ENCODE data around the gene GRM4.

Gene GRM4

GRCh38 chr6:34082864-34083626 is 62.8 kb downstream of the GRM4 start:
- DNase-seq = no peak

GRCh38 chr6:34082348-34082747 is 63.5 kb downstream of the GRM4 start:
- DNase-seq = no peak

GRCh38 chr6:34080357-34080756 is 65.5 kb downstream of the GRM4 start:
- no peak for DNase-seq

- no peak for DNase-seq
Measured at GRCh38 chr6:34079899-34080298, 66.0 kb downstream of the GRM4 start.

GRCh38 chr6:34075906-34076305 is 70.0 kb downstream of the GRM4 start:
- DNase-seq = no peak

- DNase-seq = no peak
Measured at GRCh38 chr6:34074064-34074742, 71.7 kb downstream of the GRM4 start.

GRCh38 chr6:34073540-34073939 is 72.3 kb downstream of the GRM4 start:
- no peak for DNase-seq

- DNase-seq = no peak
Measured at GRCh38 chr6:34072727-34073126, 73.2 kb downstream of the GRM4 start.

GRCh38 chr6:34071884-34072379 is 74.0 kb downstream of the GRM4 start:
- no peak for DNase-seq

GRCh38 chr6:34071136-34071883 is 74.6 kb downstream of the GRM4 start:
- DNase-seq = no peak

GRCh38 chr6:34070315-34071135 is 75.4 kb downstream of the GRM4 start:
- DNase-seq = no peak

GRCh38 chr6:34068462-34069044 is 77.3 kb downstream of the GRM4 start:
- no peak for DNase-seq

- no peak for DNase-seq
Measured at GRCh38 chr6:34067814-34068213, 78.1 kb downstream of the GRM4 start.

- no peak for DNase-seq
Measured at GRCh38 chr6:34066772-34067770, 78.8 kb downstream of the GRM4 start.

- peak in 2 of 3 donors; percentile 16 to 33 for DNase-seq
Measured at GRCh38 chr6:34066218-34066571, 79.7 kb downstream of the GRM4 start.

GRCh38 chr6:34065466-34066217 is 80.2 kb downstream of the GRM4 start:
- peak in 1 of 3 donors; percentile 28 for DNase-seq

- DNase-seq = no peak
Measured at GRCh38 chr6:34064675-34065074, 81.2 kb downstream of the GRM4 start.

GRCh38 chr6:34063651-34064050 is 82.2 kb downstream of the GRM4 start:
- no peak for DNase-seq

- DNase-seq = no peak
Measured at GRCh38 chr6:34062815-34063214, 83.1 kb downstream of the GRM4 start.

- DNase-seq = no peak
Measured at GRCh38 chr6:34062156-34062555, 83.7 kb downstream of the GRM4 start.
